Measurements from ENCODE around the gene CTSC. TPM values are rescaled to one million over a fixed set of nuclear protein-coding genes. Genes with fewer than 3 reads are reported as not detected.

CTSC gene
- total RNA-seq, 2 donors from 2014 or later: 15.5 to 33.6 TPM

GRCh38 chr11:88357323-88358039 lies 19.9 kb upstream of the CTSC start:
- Histone ChIP-seq H3K9me3 (no peaks in the 10 kb centered on the region), H3K4me1 (no peaks in the 10 kb centered on the region), H3K36me3 (no peaks in the 10 kb centered on the region), H3K27me3 (no peaks in the 10 kb centered on the region), H3K27ac (no peak overlapping the region), H3K4me3 (no peak overlapping the region)
- no peak for DNase-seq (ENCODE audit: low spot score)
- TF ChIP-seq CTCF (IDR thresholded peaks at IDR 0.05): no peak

- H3K27me3 ChIP-seq: no peaks in the 10 kb centered on the region
- H3K9me3 ChIP-seq: no peaks in the 10 kb centered on the region
- no peak overlapping the region for H3K4me3 ChIP-seq
- TF ChIP-seq CTCF (IDR thresholded peaks at IDR 0.05): no peak
- H3K4me1 ChIP-seq: no peaks in the 10 kb centered on the region
- no peaks in the 10 kb centered on the region for H3K36me3 ChIP-seq
- H3K27ac ChIP-seq: no peak overlapping the region
- DNase-seq (ENCODE audit: low spot score): no peak
Measured at GRCh38 chr11:88355887-88356286, 18.4 kb upstream of the CTSC start.

GRCh38 chr11:88354912-88355311 lies 17.4 kb upstream of the CTSC start:
- Histone ChIP-seq H3K36me3 (no peaks in the 10 kb centered on the region), H3K4me3 (no peak overlapping the region), H3K27ac (no peak overlapping the region), H3K27me3 (peaks cover 0 to 5% of the 10 kb centered on the region in 2 donors), H3K9me3 (no peaks in the 10 kb centered on the region), H3K4me1 (no peaks in the 10 kb centered on the region)
- DNase-seq (ENCODE audit: low spot score): no peak
- TF ChIP-seq CTCF (IDR thresholded peaks at IDR 0.05): no peak

- no peak for DNase-seq (ENCODE audit: low spot score)
- H3K9me3 ChIP-seq: no peaks in the 10 kb centered on the region
- H3K36me3 ChIP-seq: no peaks in the 10 kb centered on the region
- no peak overlapping the region for H3K4me3 ChIP-seq
- no peaks in the 10 kb centered on the region for H3K4me1 ChIP-seq
- no peak overlapping the region for H3K27ac ChIP-seq
- H3K27me3 ChIP-seq: peaks cover 0 to 5% of the 10 kb centered on the region in 2 donors
- TF ChIP-seq CTCF (IDR thresholded peaks at IDR 0.05): no peak
Measured at GRCh38 chr11:88353835-88354496, 16.4 kb upstream of the CTSC start.

- Histone ChIP-seq H3K9me3 (no peaks in the 10 kb centered on the region), H3K36me3 (no peaks in the 10 kb centered on the region), H3K27ac (no peak overlapping the region), H3K4me3 (no peak overlapping the region), H3K27me3 (peaks cover 0 to 5% of the 10 kb centered on the region in 2 donors), H3K4me1 (no peaks in the 10 kb centered on the region)
- no peak for TF ChIP-seq CTCF (IDR thresholded peaks at IDR 0.05)
- DNase-seq (ENCODE audit: low spot score): no peak
Measured at GRCh38 chr11:88353386-88353785, 15.8 kb upstream of the CTSC start.

Data from right atrium auricular region (tissue), 2 donors.